Bronchial epithelial cell (primary cell): ENCODE data around the gene TRIM8. TPM values are rescaled to one million over a fixed set of nuclear protein-coding genes. Genes with fewer than 3 reads are reported as not detected.

Experiments used
- DNase-seq: peaks from one replicate; pipeline ENCODE4 v3.0.0-alpha.2; 2010; ENCODE audit warnings: low read depth
- FAIRE-seq: peaks from 2 replicates; lab custom pipeline; 2011; peaks lifted over from hg19 to GRCh38; lab: Jason Lieb, UNC
- H3K27me3 ChIP-seq: 2 replicates; pipeline ENCODE4 v1.5.1; 2011; ENCODE audit warnings: low read length; ENCODE audit not compliant: control insufficient read depth, insufficient read depth
- H3K36me3 ChIP-seq: 2 replicates; pipeline ENCODE4 v1.5.1; 2011; ENCODE audit warnings: low read length; ENCODE audit not compliant: control insufficient read depth, insufficient read depth
- H3K4me3 ChIP-seq: 2 replicates; pipeline ENCODE4 v1.5.1; 2011; ENCODE audit warnings: mild to moderate bottlenecking, low read depth, low read length, control low read depth
- total RNA-seq: library from RNA; depleted of rRNA; stranded (reverse); fragments of >200 nt; gene quantifications from 2 replicates; pipeline ENCODE4 v1.2.1, GENCODE V29; 2014
- TF ChIP-seq, protein P1 (sequence below): IDR thresholded peaks from 2 replicates; pipeline ENCODE4 v1.5.1; 2011; ENCODE audit warnings: mild to moderate bottlenecking, moderate library complexity, low read length, control low read depth, inconsistent platforms; ENCODE audit not compliant: insufficient read depth, severe bottlenecking

Gene TRIM8
- total RNA-seq, 1 donor from 2014 or later = 31.1 TPM

GRCh38 chr10:102603946-102604345, 40.3 kb upstream of the TRIM8 start:
- no peak overlapping the region for H3K4me3 ChIP-seq
- peaks cover 6% of the 10 kb centered on the region for H3K36me3 ChIP-seq
- no peaks in the 10 kb centered on the region for H3K27me3 ChIP-seq
- DNase-seq (no peak), FAIRE-seq (no peak)
- TF ChIP-seq, protein P1, sequence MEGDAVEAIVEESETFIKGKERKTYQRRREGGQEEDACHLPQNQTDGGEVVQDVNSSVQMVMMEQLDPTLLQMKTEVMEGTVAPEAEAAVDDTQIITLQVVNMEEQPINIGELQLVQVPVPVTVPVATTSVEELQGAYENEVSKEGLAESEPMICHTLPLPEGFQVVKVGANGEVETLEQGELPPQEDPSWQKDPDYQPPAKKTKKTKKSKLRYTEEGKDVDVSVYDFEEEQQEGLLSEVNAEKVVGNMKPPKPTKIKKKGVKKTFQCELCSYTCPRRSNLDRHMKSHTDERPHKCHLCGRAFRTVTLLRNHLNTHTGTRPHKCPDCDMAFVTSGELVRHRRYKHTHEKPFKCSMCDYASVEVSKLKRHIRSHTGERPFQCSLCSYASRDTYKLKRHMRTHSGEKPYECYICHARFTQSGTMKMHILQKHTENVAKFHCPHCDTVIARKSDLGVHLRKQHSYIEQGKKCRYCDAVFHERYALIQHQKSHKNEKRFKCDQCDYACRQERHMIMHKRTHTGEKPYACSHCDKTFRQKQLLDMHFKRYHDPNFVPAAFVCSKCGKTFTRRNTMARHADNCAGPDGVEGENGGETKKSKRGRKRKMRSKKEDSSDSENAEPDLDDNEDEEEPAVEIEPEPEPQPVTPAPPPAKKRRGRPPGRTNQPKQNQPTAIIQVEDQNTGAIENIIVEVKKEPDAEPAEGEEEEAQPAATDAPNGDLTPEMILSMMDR = no peak

DNA sequence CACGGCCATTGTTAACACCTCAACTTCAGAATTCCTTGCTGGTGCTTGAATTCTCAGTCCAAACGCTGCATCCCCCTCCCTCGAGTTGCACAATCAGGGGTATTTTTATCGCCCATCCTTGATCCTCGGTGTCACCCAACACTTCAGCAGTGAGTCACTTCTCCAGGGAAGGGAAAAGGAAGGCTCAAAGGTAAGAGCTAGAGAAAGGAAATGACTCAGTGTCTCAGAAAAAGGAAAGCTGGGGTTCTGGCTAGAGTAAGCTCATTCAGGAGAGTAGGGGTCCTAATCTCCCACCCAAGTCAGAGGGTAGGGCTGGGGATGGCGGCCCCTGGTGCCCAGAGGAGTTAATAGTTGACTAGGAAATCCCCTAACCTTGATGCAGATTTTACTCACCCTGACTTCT, 39.8 kb upstream of the TRIM8 start:
- no peak for FAIRE-seq
- Histone ChIP-seq H3K36me3 (peaks cover 2% of the 10 kb centered on the region), H3K27me3 (no peaks in the 10 kb centered on the region), H3K4me3 (no peak overlapping the region)
- TF ChIP-seq, protein P1 = no peak
- DNase-seq = peak; percentile 95

- DNase-seq (peak; percentile 55), FAIRE-seq (no peak)
- Histone ChIP-seq H3K36me3 (peaks cover 2% of the 10 kb centered on the region), H3K4me3 (no peak overlapping the region), H3K27me3 (no peaks in the 10 kb centered on the region)
- TF ChIP-seq, protein P1 = no peak
Observed at GRCh38 chr10:102605712-102606111, 38.6 kb upstream of the TRIM8 start.

DNA sequence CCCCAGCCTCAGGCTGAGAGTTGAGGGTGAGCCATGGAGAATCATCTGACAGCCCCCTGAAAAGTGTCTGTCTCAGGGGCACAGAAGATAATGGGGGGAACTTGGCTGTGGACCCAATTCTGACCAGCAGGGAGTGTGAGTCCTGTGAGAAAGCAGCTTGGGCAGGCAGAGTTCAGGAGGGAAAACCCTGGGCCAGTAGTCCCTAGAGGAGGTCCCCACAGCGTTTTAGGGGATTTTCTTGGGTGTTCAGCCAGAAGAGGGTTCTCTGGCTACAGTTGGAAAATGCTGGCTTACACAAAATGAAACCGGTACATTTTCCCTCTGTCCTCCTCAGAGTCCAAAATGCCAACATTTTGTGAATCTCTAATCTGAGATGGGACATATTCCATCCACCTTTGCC, 35.8 kb upstream of the TRIM8 start:
- Histone ChIP-seq H3K36me3 (peaks cover 2% of the 10 kb centered on the region), H3K27me3 (no peaks in the 10 kb centered on the region), H3K4me3 (no peak overlapping the region)
- no peak for DNase-seq
- TF ChIP-seq, protein P1 = no peak
- FAIRE-seq = no peak

GRCh38 chr10:102610441-102610887, 33.8 kb upstream of the TRIM8 start:
- FAIRE-seq (no peak), DNase-seq (peak; percentile 33)
- Histone ChIP-seq H3K4me3 (no peak overlapping the region), H3K36me3 (peaks cover 4% of the 10 kb centered on the region), H3K27me3 (no peaks in the 10 kb centered on the region)
- TF ChIP-seq, protein P1 = no peak

DNA sequence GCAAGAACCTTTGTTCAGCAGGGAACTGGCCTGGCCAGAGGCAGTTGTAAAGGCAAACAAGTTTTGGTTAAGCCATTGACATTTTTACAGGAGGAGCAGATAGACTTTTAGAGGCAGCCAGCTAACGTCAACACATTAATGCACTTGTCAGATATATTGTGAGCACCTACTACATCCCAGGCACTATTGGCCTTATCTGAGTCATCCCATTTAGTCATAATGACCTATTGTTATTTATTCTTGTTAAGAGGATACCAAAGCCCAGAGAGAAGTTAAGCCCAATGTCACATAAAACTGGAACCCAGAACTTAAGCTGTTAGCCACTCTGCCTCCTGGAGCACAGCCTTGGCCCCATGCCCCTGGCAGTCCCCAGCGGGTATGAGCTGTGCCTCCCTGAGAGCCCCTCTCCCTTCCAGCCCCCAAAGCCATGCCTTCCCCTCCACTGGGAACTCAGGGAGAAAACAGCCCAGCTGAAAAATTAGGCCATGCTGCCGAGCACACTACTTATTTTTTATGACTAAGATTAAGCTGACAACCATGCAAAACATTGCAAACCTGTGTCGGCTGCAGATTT, 32.7 kb upstream of the TRIM8 start:
- peaks cover 2% of the 10 kb centered on the region for H3K36me3 ChIP-seq
- peak; percentile 79 for DNase-seq
- FAIRE-seq = no peak
- TF ChIP-seq, protein P1 = no peak
- no peak overlapping the region for H3K4me3 ChIP-seq
- no peaks in the 10 kb centered on the region for H3K27me3 ChIP-seq
